Measurements from ENCODE around the gene SMIM23.

Gene SMIM23

DNA sequence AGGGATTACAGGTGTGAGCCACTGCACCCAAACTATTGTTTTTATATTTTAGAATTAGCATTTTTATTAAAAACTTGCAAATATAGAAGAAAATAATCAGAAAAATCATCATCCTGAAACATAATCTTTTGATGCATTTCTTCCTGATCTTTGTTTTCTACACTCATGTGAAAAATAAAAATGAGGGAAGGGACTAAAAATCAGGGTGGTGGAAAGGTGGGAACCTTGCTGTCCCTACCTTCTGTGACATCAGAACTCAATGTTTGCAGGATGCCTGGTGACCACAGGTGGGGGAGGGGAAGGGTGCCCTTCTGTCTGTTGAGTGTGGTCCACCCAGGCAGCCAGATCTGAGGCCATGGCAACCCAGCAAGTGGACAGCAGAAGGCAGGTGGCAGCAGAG, at the start of gene SMIM23:
TSS of gene SMIM23 (plus strand) at position 301 of the 400 bp plus-strand sequence. CDS start at position 356, 55 bp downstream.
- DNase-seq (ENCODE audit: low spot score): no peak

DNA sequence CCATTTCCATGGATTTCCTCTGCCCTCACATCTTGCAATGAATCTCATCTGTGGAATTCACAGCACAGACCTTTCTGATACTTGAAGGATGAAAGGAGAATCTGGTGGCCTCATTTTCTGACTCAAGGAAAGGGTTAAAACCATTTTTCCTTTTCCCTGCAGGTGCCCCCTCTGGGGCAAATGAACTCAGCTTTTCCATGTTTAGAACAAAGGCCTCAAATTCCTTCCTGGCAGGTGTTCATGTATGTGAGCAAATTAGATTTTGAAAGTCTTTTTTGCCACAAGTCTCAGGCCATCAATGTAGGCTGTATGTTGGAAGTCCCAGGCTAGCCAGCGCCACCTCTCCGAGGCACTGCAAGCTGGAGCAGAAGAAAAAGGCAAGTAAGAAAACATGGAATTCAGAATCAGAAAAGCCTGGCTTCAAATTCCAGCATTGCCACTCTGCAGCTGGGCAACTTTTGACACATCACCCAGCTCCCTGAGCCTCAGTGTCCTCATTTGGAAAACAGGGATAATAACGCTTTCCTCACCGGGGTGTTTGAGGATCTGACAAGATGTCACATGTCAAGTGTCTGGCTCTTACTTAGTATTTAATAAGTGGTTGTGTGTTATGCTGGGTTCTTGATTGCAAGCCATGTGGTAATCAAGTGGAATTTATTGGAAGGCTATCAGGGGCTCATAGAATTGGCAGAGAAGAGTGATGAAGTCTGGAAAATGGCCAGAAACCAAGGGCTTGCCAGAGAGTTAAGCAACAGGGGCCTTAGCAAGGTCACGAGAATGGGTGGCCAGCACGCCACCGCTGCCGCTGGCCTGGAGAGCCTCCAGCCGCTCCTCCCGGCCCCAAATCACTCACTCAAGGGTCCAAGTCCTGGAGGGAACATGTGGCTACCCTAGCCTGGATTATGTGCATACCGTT, 48.4 kb upstream of the SMIM23 start:
- no peak for DNase-seq (ENCODE audit: low spot score)

DNA sequence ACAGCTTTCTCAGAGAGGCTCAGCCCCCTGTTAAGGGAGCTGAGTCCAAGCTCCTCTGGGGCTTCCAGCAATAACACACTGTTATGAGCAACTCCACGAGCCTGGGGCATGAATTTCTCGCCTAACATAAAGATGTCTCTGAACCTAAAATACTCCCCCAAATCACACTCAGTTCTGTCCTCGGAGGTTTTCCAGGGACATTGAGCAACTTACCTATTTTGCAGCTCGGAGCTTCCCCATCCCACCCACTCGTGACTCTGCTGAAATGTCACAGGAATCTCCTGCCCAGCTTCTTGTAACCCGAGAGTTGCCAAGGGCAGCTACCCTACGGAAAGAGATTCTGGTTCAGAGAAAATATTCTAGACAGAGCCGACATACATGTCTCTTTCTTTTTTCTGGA, 47.1 kb upstream of the SMIM23 start:
- DNase-seq (ENCODE audit: low spot score): no peak

DNA sequence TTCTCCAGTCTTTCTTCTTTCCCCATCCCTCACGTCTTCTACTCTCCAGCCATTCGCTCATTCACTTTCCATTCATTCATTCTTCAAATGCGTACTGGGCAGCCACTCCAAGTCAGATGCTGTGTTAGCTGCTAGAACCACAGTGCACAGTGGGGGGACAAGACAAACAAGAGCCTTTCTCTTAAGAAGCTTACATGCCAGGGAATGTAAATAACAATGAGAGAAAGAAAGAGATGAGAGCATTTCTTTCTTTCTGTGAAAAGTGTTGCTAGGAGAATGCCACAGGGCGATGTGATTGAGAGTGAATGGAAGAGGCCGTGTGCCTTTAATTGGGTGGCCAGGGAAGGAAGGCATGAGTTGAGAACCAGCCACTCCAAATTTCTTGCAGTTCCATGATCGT, 46.3 kb upstream of the SMIM23 start:
- DNase-seq (ENCODE audit: low spot score): no peak

DNA sequence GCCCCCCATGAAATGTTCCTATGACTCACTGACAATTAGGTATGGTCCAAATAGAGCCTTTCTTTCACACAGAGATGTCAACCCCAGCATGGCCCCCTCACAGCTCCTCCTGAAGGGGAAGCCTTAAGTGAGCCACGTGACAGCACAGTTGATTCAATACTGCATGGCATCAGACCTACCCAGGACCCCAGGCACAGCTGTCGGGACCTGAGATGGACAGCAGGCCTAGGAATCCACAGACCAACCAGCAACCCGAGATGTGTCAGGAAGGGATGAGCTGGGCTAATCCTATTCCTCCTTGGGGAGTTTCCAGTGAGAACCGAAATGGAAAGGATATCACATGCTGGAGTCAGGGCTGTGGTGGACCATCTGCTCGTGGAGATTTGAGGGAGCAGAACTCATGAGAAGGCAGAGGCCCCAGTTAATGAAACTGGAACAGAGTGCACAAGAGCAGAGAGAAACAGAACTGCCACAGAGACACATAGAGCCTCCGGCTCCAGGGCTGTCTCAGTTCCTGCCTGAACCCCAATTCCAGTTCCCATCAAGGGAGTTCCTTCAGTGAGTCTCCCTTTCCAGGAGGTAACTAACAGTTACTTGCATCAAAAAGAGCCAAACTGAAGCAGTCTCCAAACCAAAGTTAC, 42.1 kb upstream of the SMIM23 start:
- DNase-seq (ENCODE audit: low spot score): no peak

DNA sequence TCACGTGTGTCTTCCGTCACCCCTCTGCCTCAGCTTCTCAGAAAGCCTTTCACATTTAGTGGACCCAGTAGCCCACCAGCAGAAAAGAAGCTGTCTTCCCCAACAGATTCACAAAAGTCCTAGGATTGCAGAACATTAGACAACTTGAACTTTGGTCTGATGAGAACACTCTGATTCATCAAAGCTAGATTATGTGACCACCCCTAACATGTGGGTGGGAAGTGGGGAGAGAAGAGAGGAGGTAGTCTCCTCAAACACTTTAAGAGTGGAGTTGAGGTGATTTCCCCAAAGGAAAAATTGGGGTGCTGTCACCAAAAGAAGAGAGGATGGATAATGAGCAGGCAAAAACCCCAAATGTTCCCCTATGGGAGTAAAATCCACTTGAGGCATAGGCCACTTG, 41.4 kb upstream of the SMIM23 start:
- DNase-seq (ENCODE audit: low spot score): no peak

DNA sequence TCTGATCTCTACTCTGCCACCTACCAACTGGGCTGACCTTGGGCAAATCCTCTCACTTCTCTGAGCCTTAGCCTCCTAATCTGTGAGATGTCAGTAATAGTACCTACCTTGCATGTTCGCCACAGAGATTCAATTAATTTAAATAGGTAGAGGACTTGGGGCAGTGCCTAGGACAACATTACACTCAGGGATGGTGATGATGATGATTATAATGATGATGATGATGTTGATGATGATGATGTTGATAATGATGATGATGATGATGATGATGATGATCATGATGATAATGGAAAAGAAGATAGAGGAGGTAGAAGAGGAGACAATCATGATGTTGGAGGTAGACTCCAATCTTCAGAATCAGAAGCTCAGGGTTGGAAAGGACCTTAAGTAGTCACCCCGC, 40.7 kb upstream of the SMIM23 start:
- no peak for DNase-seq (ENCODE audit: low spot score)

DNA sequence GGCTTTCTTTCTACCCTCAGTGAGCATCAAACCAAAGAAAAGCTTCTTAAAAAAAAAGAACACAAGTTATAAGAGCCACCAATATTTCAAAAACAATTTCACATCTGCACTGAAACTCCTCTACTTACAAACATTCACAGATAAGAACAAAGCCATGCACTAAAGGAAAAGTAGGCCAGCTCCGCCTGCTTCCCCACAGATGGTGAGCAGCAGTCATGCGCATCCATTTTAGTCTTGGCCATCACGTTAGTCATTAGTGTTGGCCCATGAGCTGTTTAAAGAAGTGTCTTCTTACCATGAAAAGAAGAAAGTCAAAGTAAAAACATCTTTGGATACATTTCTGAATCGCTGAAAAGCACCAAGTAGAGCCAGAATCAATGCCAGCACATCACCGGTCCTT, 40.0 kb upstream of the SMIM23 start:
- DNase-seq (ENCODE audit: low spot score): no peak

DNA sequence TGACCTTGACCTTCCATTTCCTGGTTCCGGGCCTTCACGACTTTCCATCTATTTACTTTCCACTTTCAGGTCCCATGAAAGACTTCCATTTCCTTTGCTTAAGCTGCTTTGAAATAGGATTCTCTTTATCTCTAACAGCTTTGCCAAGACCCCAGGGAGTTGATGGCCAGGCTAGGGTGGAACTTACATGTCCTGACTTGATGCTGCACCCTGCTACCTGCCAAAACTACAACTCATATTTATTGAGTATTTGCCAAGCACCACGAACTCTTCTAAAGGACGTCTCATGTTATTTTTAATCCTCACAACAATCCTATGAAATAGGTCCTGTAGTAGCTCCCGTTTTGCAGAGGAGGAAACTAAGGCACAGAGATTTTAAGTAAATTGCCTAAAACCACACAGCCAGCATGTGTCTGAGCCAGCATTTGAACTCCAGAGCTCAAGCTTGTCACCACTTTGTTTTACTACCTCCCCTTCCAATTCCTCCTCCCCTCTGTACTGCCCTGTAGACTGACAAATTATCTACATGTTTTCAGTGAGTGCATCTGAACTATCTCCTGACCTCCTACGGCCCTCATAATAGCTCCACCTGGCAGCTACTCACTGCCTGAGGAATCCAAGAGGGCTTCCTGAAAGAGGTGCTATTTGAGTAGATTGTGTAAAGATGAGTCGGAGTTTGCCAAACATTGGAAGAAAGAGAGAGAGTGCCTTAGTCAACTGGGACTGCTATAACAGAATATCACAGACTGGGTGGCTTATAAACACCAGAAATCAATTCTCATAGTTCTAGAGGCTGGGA, 38.4 kb upstream of the SMIM23 start:
- DNase-seq (ENCODE audit: low spot score): no peak

DNA sequence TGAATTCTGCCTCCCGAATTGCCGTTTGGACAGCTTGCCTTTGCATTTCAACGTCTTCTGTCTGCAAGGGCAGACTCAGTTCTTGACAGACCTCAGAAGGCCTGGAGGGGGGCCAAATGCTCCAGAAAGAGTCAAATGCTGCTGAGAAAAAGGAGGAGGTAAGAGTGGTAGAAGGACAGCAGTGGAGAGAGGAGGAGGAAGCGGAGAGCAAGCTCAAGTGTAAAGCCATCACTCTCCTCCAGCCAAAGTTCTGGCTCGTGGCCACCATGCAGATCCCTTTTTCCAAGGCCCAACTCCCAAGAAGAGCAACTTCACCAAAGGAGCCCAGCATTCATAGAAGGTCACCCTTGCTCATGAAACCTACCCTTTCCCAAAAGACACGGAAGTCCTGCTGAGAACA, 36.9 kb upstream of the SMIM23 start:
- DNase-seq (ENCODE audit: low spot score): no peak

DNA sequence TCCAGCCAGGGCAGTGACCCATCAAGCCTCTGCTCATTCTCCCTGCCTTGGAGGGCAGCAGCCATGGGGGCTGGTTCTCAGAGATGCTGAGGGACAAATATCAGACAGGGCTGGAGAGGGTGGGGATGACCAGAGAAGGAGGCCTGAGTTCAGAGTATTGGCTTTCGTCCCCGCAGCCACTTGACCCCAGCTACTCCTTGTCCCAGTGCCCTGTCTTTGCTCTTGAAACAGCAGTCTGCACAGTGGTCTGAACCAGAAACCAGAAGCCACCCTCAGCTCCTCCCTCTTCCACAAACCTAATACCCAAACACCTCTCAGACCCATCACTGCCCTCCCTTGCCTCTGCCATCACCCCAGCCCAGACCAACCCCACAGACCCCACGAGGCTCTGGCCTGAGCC, 36.3 kb upstream of the SMIM23 start:
- DNase-seq (ENCODE audit: low spot score): no peak

DNA sequence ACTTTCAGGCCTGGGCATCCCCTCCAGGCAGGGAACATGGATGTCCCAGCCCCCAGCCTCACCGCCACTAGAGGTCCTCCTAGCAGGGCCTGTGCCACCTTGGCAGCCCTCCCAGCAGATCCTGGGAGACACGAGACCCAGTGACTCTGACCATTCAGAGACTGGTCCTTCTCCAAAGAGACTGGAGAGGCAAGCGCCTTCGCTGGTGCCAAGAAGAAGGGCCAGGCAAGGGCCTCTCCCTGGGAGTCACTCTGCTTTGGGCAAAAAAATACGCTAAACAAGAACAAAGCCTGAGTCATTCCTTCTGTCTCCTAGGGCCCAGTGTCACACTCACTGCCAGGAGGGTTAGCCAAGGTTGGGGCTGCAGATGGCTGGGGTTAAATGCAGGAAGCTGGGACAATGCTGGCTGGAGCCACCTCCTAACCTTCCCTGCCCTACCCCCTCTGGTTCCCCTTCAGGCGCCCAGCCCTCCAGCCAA, 35.3 kb upstream of the SMIM23 start:
- peak; percentile 13 for DNase-seq (ENCODE audit: low spot score)

DNA sequence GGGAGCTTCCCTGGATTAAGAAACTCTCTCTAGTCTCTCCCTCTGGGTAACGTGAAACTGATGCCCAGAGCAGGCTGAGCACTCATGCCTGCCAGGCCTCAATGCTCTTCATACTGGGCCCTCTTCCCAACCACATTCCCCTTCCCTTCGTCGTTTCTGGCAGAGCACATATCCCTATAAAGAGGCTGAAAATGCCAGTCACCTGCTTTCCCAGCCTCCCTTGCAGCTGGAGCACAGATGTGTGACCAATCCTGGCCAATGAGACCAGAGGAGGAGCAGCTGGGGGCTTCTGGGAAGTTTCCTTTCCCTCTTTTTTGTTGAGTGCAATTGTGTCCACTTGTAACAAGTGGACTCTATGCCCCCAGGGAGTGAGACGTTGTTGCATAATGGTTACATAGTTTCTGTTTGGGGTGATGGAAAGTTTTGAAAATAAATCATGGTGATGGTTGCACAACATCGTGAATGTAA, 30.2 kb upstream of the SMIM23 start:
- no peak for DNase-seq (ENCODE audit: low spot score)

DNA sequence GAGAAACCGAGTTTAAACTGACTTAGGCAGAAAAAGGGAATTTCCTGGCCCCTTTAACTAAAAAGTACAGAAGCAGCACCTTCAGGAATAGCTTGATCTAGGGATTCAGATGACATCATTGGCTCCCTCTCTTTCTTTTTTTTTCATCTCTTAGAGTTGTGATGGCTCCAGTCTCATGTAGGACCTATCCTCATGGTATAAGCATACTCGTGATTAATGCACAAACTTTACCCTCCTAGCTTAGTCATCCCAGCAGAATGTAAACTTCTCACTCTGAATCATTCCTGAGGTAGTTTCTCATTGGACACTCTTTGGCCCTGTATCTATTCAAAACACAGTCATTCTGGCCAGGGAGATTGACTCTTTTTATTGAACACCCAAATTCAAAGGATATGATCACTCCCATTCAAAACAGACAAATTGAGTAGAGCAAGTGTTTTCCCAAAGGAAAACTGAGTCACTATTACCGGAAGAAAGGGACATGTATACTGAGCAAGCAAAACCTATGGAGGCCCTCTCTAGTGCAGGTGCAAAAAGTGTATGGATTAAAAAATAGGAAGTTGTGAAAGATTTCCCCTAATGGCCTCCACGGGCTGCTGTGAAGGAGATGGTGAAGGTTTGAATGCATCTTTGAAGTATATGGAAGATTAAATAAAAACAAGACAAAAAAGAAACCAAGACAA, 27.6 kb upstream of the SMIM23 start:
- no peak for DNase-seq (ENCODE audit: low spot score)

DNA sequence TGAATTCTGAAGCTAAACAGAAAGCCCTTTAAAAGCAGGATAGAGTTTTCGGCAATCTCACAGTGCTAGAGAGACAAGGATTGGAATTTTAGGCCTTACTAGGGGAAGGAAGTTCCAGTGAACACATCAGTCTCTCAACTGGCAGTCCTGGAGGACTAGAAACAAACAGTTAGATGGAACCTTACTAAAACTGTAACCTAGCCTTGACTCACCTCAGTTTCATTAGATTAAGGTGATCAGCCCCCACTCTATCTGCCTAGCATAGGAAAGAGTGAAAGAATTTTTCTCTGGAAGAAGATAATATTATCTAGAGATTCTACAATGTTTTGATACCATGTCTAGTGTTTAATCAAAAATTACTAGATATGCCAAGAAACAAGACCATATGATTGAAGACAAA, 25.8 kb upstream of the SMIM23 start:
- DNase-seq (ENCODE audit: low spot score): no peak

DNA sequence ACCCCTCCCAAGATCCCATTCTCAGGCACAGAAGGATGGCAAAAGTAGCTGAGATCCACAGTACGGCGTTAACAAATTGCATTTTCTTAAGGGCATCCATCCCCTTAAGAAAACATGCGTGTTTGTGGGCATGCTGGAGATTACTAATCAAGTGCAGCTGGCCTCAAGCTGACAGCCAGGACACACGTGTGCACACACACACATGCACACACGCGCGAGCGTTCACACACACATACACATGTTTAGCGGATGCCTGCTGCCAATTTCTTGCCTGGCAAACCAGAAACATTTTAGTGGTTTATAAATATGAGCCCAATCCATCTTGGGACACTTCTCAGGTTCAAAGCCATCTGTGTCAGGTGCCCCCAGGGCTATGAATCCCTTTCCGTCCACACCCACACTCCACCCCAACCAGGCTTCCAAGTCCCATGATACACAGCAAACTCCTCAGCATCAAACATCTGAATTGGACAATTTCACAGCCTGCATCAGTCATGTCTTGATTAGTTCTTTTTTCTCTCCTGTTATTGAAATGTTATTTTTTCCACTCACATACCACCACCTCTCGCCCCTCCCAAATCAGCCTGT, 23.5 kb upstream of the SMIM23 start:
- no peak for DNase-seq (ENCODE audit: low spot score)

DNA sequence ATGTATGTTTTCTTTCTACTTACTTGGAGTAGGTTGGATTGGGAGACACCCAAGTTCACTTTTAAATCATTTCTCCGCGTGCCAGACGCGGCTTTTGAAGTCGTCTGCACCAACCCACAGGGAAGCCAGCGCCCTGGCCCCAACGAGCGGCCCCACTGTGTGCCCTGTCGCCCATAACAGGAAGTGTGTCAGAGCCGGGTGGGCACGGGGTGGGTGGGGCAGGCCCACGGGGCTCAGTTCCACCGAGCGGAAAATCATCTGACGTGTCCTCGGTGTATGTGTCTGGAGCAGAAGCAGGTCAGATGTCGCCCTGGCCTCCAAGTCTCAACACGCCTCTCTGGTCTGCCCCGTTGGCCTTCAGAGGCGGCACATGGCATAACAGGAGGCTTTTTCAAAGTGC, 22.7 kb upstream of the SMIM23 start:
- no peak for DNase-seq (ENCODE audit: low spot score)

DNA sequence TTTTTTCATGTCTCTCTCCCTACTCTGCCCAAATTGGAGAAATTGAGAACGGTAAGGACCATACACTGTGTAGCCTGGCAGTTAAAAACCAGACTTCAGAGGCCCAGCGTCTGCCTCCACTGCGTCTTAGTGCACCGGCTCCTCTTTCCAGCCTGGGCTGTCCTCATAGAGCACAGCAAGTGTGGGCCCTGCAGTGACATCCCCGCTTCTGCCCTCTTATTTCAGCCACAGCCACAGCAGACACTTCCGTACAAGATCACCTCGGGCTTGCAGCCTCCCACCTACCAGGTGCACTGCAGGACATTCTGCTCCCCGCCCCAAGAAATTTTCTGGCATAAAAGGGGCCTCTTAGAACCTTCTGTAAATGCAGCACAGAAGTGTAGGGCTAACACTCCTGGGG, 21.4 kb upstream of the SMIM23 start:
- no peak for DNase-seq (ENCODE audit: low spot score)

DNA sequence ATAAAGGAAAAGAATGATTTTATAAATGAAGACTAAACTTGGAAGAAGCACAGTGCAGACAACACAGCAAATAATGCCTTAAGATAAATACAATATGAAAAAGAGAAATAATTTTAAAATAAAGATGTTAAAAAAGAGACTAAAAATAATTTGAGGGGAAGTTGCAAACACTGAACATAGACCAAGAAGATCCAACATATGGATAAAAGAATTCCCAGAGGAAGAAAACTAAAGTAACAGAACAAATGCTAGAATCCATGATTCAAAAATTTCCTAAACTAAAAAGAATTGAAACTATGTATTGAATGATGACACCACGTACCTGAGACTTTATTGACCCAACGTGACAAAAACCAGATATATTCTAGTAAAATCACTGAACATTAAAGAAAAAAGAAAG, 18.7 kb upstream of the SMIM23 start:
- DNase-seq (ENCODE audit: low spot score): no peak

DNA sequence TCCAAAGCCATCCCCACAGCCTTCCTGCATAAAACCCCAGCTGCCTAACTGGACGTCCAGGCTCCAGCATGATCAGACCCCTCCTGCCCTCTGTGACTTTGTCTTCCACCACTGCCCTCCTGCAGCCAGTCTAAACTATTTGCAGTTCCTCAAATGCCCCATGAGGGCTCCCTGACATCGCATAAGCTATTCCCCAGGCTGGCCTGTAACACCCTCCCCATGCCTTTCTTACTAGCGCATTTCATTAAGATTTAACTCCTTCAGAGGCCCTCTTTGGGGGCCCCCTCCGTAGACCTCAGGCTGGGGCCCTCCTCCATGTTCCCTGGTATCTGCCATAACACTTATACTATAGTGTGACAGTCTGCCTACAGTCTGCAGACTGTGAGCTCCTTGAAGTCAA, 15.5 kb upstream of the SMIM23 start:
- DNase-seq (ENCODE audit: low spot score): no peak

DNA sequence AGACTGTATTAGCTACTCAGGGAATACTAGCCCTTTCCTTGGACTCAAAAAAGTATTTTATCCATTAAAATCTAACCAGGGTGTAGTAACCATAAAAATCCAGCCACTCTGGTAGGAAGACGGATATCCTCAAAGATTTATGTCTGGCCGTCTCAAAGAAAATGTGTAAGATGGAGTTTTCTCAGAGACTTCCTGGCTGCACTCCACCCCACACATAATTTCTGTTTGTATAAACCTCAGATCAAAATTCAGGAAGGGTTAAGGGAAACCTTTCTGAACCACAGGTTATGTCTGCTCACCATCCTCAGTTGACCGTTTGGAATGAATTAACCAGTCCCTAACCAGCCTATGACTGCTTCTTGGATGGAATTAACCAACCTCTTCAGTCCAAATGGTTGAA, 13.8 kb upstream of the SMIM23 start:
- DNase-seq (ENCODE audit: low spot score): no peak

DNA sequence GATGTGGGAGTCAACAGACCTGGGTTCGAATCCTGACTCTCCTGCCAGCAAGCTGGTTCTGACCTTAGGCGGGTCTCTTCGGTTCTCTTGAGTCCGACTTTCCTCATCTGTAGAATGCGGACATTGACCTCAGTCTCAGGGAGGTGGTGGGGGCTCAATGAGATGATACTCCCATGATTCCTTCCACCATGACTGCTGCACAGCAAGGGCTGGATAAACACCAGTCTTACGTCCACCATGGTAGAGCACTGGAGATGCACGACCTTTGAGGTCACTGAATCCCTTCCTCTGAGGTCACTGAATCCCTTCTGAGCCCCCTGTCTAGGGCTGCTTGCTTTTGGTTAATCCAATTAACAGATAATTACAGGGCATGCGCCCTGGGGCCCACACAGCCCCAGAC, 12.5 kb upstream of the SMIM23 start:
- DNase-seq (ENCODE audit: low spot score): no peak

Data from cerebellar cortex (tissue), 1 donor.